ENCODE measurements around the gene NMUR1.

NMUR1 gene

GRCh38 chr2:231549446-231550239 lies 19.4 kb upstream of the NMUR1 start:
- Histone ChIP-seq H3K27ac (ENCODE audit: low read depth, low read length) (no peak overlapping the region), H4K5ac (ENCODE audit: low read length) (no peak overlapping the region), H4K8ac (ENCODE audit: low read depth, low read length) (no peak overlapping the region), H2AK5ac (ENCODE audit: low read length) (no peak overlapping the region), H3K4ac (ENCODE audit: low read depth, low read length) (no peak overlapping the region), H3K4me1 (ENCODE audit: control insufficient read depth, low read depth, low read length) (no peaks in the 10 kb centered on the region), H3K4me3 (ENCODE audit: low read length) (no peak overlapping the region), H3K56ac (ENCODE audit: low read length) (no peak overlapping the region), H2BK5ac (ENCODE audit: low read length) (no peak overlapping the region), H3K23ac (ENCODE audit: low read length) (no peak overlapping the region), H3K27me3 (ENCODE audit: insufficient read depth, low read length, poor library complexity) (no peaks in the 10 kb centered on the region), H3K4me2 (ENCODE audit: low read length) (no peak overlapping the region), H3K18ac (ENCODE audit: low read length) (no peak overlapping the region), H3K36me3 (ENCODE audit: control insufficient read depth, insufficient read depth, low read length) (no peaks in the 10 kb centered on the region), H3K79me2 (ENCODE audit: control insufficient read depth, insufficient read depth, low read length) (no peaks in the 10 kb centered on the region), H3K9ac (ENCODE audit: low read length) (no peak overlapping the region), H2BK15ac (replicated peaks; ENCODE audit: low read depth) (no peak overlapping the region), H2BK120ac (ENCODE audit: low read depth, low read length) (no peak overlapping the region), H3K79me1 (ENCODE audit: low read length) (no peaks in the 10 kb centered on the region)
- DNase-seq: no peak
- no CpG with 5 or more reads among the region's 13 CpGs for WGBS (ENCODE audit: extremely low coverage, insufficient coverage, low lambda C conversion rate)

- Histone ChIP-seq H3K79me2 (ENCODE audit: control insufficient read depth, insufficient read depth, low read length) (no peaks in the 10 kb centered on the region), H2BK15ac (replicated peaks; ENCODE audit: low read depth) (no peak overlapping the region), H3K4ac (ENCODE audit: low read depth, low read length) (no peak overlapping the region), H3K27me3 (ENCODE audit: insufficient read depth, low read length, poor library complexity) (no peaks in the 10 kb centered on the region), H4K8ac (ENCODE audit: low read depth, low read length) (no peak overlapping the region), H3K9ac (ENCODE audit: low read length) (no peak overlapping the region), H2BK5ac (ENCODE audit: low read length) (no peak overlapping the region), H3K27ac (ENCODE audit: low read depth, low read length) (no peak overlapping the region), H3K56ac (ENCODE audit: low read length) (no peak overlapping the region), H4K5ac (ENCODE audit: low read length) (no peak overlapping the region), H3K18ac (ENCODE audit: low read length) (no peak overlapping the region), H3K36me3 (ENCODE audit: control insufficient read depth, insufficient read depth, low read length) (no peaks in the 10 kb centered on the region), H2AK5ac (ENCODE audit: low read length) (no peak overlapping the region), H3K23ac (ENCODE audit: low read length) (no peak overlapping the region), H3K4me2 (ENCODE audit: low read length) (no peak overlapping the region), H2BK120ac (ENCODE audit: low read depth, low read length) (no peak overlapping the region), H3K79me1 (ENCODE audit: low read length) (no peaks in the 10 kb centered on the region), H3K4me1 (ENCODE audit: control insufficient read depth, low read depth, low read length) (no peaks in the 10 kb centered on the region), H3K4me3 (ENCODE audit: low read length) (no peak overlapping the region)
- no CpG with 5 or more reads among the region's 3 CpGs for WGBS (ENCODE audit: extremely low coverage, insufficient coverage, low lambda C conversion rate)
- no peak for DNase-seq
These were observed 18.5 kb upstream of the NMUR1 start for GRCh38 chr2:231548752-231549151.

DNA sequence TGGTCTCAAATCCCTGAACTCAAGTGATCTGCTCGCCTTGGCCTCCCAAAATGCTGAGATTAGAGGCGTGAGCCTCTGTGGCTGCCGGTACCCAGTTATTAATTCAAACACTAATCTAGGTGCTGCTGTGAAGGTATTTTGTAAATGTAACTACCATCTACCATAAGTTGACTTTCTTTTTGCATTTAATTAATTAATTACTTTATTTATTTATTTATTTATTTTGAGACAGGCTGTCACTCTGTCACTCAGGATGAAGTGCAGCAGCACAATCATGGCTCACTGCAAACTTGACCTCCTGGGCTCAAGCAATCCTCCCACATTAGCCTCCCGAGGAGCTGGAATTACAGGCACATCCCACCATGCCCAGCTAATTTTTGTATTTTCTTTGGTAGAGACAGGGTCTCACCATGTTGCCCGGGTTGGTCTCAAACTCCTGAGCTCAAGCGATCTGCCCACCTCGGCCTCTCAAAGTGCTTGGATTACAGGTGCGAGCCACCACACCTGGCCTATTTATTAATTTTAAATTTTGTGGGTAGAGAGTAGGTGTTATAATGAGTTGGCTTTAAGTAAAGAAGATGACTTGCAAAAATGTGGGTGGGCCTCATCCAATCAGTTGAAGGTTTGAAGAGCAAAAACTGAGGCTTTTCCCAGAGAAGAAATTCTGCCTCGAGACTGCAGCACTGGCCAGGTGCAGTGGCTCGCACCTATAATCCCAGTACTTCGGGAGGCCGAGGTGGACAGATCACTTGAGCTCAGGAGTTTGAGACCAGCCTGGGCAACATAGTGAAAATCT lies 17.3 kb upstream of the NMUR1 start:
- Histone ChIP-seq H3K79me1 (ENCODE audit: low read length) (no peaks in the 10 kb centered on the region), H2BK15ac (replicated peaks; ENCODE audit: low read depth) (no peak overlapping the region), H3K36me3 (ENCODE audit: control insufficient read depth, insufficient read depth, low read length) (no peaks in the 10 kb centered on the region), H3K18ac (ENCODE audit: low read length) (no peak overlapping the region), H2BK5ac (ENCODE audit: low read length) (no peak overlapping the region), H3K4me2 (ENCODE audit: low read length) (no peak overlapping the region), H3K56ac (ENCODE audit: low read length) (no peak overlapping the region), H3K4me1 (ENCODE audit: control insufficient read depth, low read depth, low read length) (no peaks in the 10 kb centered on the region), H4K8ac (ENCODE audit: low read depth, low read length) (no peak overlapping the region), H3K23ac (ENCODE audit: low read length) (no peak overlapping the region), H3K4ac (ENCODE audit: low read depth, low read length) (no peak overlapping the region), H3K27ac (ENCODE audit: low read depth, low read length) (no peak overlapping the region), H2BK120ac (ENCODE audit: low read depth, low read length) (no peak overlapping the region), H3K9ac (ENCODE audit: low read length) (no peak overlapping the region), H3K27me3 (ENCODE audit: insufficient read depth, low read length, poor library complexity) (no peaks in the 10 kb centered on the region), H3K4me3 (ENCODE audit: low read length) (no peak overlapping the region), H4K5ac (ENCODE audit: low read length) (no peak overlapping the region), H3K79me2 (ENCODE audit: control insufficient read depth, insufficient read depth, low read length) (no peaks in the 10 kb centered on the region), H2AK5ac (ENCODE audit: low read length) (no peak overlapping the region)
- no CpG with 5 or more reads among the region's 12 CpGs for WGBS (ENCODE audit: extremely low coverage, insufficient coverage, low lambda C conversion rate)
- no peak for DNase-seq

DNA sequence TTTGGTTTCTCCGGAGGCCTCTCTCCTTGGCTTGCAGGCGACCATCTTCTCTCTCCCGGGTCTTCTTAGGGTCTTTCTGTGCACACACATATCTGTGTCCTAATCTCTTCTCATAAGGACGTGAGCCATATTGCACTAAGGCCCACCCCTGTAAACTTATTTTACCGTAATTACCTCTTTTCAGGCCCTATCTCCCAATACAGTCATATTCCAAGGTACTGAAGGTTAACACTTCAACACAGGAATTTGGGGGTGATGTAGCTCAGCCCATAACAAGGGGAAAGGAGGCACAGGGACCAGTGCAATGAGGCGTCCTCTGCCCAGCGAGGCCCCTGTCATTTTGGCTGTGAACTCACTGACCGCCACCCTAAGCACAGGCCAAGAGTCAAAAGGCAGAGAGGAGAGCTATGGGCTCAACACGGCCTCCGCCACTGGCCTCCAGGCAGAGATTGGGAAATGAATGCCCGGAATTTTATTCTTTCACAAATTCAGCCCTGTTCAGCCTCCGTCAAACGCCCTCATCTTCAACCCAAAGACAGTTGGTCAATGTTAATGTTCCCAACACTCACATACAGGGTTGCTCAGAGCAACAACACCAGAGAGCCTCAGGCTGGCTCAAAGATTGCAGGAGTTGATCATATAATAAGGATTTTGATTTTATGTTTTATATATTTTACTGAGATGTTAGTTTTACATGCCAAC lies 15.9 kb upstream of the NMUR1 start:
- H3K27ac ChIP-seq (ENCODE audit: low read depth, low read length): no peak overlapping the region
- H2BK15ac ChIP-seq (replicated peaks; ENCODE audit: low read depth): no peak overlapping the region
- H3K4ac ChIP-seq (ENCODE audit: low read depth, low read length): no peak overlapping the region
- H3K27me3 ChIP-seq (ENCODE audit: insufficient read depth, low read length, poor library complexity): no peaks in the 10 kb centered on the region
- H3K56ac ChIP-seq (ENCODE audit: low read length): no peak overlapping the region
- H4K8ac ChIP-seq (ENCODE audit: low read depth, low read length): no peak overlapping the region
- no peak overlapping the region for H3K9ac ChIP-seq (ENCODE audit: low read length)
- no peaks in the 10 kb centered on the region for H3K79me2 ChIP-seq (ENCODE audit: control insufficient read depth, insufficient read depth, low read length)
- H2BK5ac ChIP-seq (ENCODE audit: low read length): no peak overlapping the region
- H3K23ac ChIP-seq (ENCODE audit: low read length): no peak overlapping the region
- no peak overlapping the region for H3K4me2 ChIP-seq (ENCODE audit: low read length)
- no peak overlapping the region for H4K5ac ChIP-seq (ENCODE audit: low read length)
- no peak for DNase-seq
- H2AK5ac ChIP-seq (ENCODE audit: low read length): no peak overlapping the region
- no peaks in the 10 kb centered on the region for H3K79me1 ChIP-seq (ENCODE audit: low read length)
- no peak overlapping the region for H3K18ac ChIP-seq (ENCODE audit: low read length)
- no peaks in the 10 kb centered on the region for H3K4me1 ChIP-seq (ENCODE audit: control insufficient read depth, low read depth, low read length)
- WGBS (ENCODE audit: extremely low coverage, insufficient coverage, low lambda C conversion rate): no CpG with 5 or more reads among the region's 13 CpGs
- no peak overlapping the region for H3K4me3 ChIP-seq (ENCODE audit: low read length)
- no peak overlapping the region for H2BK120ac ChIP-seq (ENCODE audit: low read depth, low read length)
- H3K36me3 ChIP-seq (ENCODE audit: control insufficient read depth, insufficient read depth, low read length): no peaks in the 10 kb centered on the region

DNA sequence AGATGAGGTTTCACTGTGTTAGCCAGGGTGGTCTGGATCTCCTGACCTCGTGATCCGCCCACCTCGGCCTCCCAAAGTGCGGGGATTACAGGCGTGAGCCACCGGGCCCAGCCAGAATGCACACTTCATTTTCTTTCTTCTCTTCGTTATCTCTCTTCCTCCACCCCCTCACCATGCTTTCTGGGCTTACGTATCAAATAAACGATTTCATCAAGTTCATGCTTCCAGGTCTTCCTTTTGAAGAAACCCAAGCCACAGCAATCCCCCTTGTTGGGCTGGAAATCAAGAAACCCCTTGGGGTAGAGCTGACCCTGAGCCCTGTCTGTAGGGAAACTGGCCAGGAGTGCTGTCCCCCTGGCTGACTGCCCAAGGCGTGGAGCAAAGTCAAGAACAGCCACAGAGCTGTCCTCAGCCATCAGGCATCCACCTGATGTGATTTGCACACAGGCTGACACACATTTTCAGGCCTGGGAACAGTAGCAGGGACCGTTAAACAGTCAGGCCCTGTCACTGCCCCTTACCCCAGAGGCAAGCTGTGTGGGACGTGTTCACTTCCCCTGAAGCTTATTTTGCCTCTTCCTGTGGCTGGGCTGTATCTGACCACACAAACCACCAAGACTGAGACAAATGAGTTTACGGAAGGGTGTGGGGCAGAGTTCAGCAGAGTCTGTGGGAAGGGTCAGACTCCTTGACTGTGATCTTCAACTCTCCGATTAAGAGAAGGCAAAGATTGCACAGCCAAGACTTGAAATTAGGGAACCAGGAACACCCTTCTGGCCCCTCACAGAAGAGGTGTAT lies 15.1 kb upstream of the NMUR1 start:
- Histone ChIP-seq H3K56ac (ENCODE audit: low read length) (peak overlapping the region; percentile 11), H2BK15ac (replicated peaks; ENCODE audit: low read depth) (no peak overlapping the region), H2BK120ac (ENCODE audit: low read depth, low read length) (no peak overlapping the region), H4K5ac (ENCODE audit: low read length) (no peak overlapping the region), H3K79me2 (ENCODE audit: control insufficient read depth, insufficient read depth, low read length) (no peaks in the 10 kb centered on the region), H3K4ac (ENCODE audit: low read depth, low read length) (no peak overlapping the region), H3K27me3 (ENCODE audit: insufficient read depth, low read length, poor library complexity) (no peaks in the 10 kb centered on the region), H3K4me1 (ENCODE audit: control insufficient read depth, low read depth, low read length) (no peaks in the 10 kb centered on the region), H4K8ac (ENCODE audit: low read depth, low read length) (no peak overlapping the region), H3K4me2 (ENCODE audit: low read length) (no peak overlapping the region), H3K79me1 (ENCODE audit: low read length) (no peaks in the 10 kb centered on the region), H2BK5ac (ENCODE audit: low read length) (no peak overlapping the region), H2AK5ac (ENCODE audit: low read length) (no peak overlapping the region), H3K36me3 (ENCODE audit: control insufficient read depth, insufficient read depth, low read length) (no peaks in the 10 kb centered on the region), H3K4me3 (ENCODE audit: low read length) (no peak overlapping the region), H3K27ac (ENCODE audit: low read depth, low read length) (no peak overlapping the region), H3K18ac (ENCODE audit: low read length) (no peak overlapping the region), H3K9ac (ENCODE audit: low read length) (no peak overlapping the region), H3K23ac (ENCODE audit: low read length) (no peak overlapping the region)
- no CpG with 5 or more reads among the region's 14 CpGs for WGBS (ENCODE audit: extremely low coverage, insufficient coverage, low lambda C conversion rate)
- no peak for DNase-seq
